Gastrocnemius medialis (tissue), 4 donors: ENCODE data around the gene CABLES2.

Experiments
- POLR2A ChIP-seq, 2 donors: fragments of 450-650 bp; IDR thresholded peaks; one replicate each; pipeline ENCODE4 v1.6.1; 2017; ENCODE audit warnings: antibody characterized with exemption in 2 of 2, mild to moderate bottlenecking in 2 of 2, moderate library complexity in 2 of 2
- TF ChIP-seq, protein P1 (sequence below), 5 experiments: fragments of 450-650 bp in 3 of 5; fragments of 200-600 bp in 2 of 5; sonication (generic) in 2 of 5; IDR thresholded peaks in 4 of 5; conservative IDR thresholded peaks in 1 of 5; 1 replicate in 4 of 5; 2 replicates in 1 of 5; pipeline ENCODE4 v1.5.1; 2016 to 2019; ENCODE audit warnings: antibody characterized with exemption in 5 of 5, mild to moderate bottlenecking in 3 of 5, moderate library complexity in 3 of 5

DNA sequence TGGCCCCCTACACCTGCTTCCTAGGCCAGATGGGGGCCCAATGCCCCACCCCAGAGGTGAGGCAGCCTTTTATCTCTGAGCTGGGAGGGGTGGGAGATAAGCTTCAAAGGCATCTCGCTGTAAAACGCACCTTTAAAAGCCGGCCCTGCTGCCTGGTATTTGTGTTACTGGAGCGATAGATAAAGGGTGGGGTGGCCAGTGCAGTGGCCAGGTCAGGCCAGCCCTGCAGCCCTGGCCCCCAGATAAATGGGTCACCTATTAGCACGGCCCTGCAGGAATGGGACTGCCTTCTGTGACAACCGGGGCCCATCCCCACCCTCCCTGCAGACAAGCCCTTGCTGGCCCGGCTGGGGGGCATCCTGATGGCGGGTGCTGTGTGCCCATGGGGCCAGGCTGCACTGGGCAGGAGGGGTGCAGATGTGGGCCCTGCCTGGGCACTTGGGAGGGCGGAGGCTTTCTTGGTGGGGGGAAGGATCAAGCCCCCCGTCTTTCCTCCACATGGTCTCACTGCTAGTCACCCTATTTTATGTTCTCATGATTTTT, 23.3 kb upstream of the CABLES2 start:
- TF ChIP-seq, protein P1, sequence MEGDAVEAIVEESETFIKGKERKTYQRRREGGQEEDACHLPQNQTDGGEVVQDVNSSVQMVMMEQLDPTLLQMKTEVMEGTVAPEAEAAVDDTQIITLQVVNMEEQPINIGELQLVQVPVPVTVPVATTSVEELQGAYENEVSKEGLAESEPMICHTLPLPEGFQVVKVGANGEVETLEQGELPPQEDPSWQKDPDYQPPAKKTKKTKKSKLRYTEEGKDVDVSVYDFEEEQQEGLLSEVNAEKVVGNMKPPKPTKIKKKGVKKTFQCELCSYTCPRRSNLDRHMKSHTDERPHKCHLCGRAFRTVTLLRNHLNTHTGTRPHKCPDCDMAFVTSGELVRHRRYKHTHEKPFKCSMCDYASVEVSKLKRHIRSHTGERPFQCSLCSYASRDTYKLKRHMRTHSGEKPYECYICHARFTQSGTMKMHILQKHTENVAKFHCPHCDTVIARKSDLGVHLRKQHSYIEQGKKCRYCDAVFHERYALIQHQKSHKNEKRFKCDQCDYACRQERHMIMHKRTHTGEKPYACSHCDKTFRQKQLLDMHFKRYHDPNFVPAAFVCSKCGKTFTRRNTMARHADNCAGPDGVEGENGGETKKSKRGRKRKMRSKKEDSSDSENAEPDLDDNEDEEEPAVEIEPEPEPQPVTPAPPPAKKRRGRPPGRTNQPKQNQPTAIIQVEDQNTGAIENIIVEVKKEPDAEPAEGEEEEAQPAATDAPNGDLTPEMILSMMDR (IDR thresholded peaks at IDR 0.05 in 4 of 5, conservative IDR thresholded peaks at IDR 0.05 in 1 of 5): no peak
- TF ChIP-seq POLR2A (IDR thresholded peaks at IDR 0.05): no peak
